ENCODE data around the gene GALNT2.

- TF ChIP-seq ZZZ3 (IDR thresholded peaks at IDR 0.05; ENCODE audit: control insufficient read depth, insufficient read length, low read depth) (no peak), CHD2 (IDR thresholded peaks at IDR 0.05; ENCODE audit: borderline replicate concordance, low read depth, low read length) (no peak), SPI1 (IDR thresholded peaks at IDR 0.05; ENCODE audit: borderline replicate concordance, insufficient read depth, low read depth, low read length) (no peak), HDAC2 (IDR thresholded peaks at IDR 0.05) (no peak), ZNF207 (IDR thresholded peaks at IDR 0.05; ENCODE audit: borderline replicate concordance) (no peak), POLR2A (IDR thresholded peaks at IDR 0.05; ENCODE audit: low read depth, low read length) (no peak), IKZF1 (conservative IDR thresholded peaks at IDR 0.05) (no peak), EGR1 (IDR thresholded peaks at IDR 0.05; ENCODE audit: borderline replicate concordance in 1 of 2, low read depth in 2 of 2, low read length in 2 of 2) (no peak), TBL1XR1 (IDR thresholded peaks at IDR 0.05; ENCODE audit: low read depth, low read length) (no peak)
- TF ChIP-seq, protein P1, sequence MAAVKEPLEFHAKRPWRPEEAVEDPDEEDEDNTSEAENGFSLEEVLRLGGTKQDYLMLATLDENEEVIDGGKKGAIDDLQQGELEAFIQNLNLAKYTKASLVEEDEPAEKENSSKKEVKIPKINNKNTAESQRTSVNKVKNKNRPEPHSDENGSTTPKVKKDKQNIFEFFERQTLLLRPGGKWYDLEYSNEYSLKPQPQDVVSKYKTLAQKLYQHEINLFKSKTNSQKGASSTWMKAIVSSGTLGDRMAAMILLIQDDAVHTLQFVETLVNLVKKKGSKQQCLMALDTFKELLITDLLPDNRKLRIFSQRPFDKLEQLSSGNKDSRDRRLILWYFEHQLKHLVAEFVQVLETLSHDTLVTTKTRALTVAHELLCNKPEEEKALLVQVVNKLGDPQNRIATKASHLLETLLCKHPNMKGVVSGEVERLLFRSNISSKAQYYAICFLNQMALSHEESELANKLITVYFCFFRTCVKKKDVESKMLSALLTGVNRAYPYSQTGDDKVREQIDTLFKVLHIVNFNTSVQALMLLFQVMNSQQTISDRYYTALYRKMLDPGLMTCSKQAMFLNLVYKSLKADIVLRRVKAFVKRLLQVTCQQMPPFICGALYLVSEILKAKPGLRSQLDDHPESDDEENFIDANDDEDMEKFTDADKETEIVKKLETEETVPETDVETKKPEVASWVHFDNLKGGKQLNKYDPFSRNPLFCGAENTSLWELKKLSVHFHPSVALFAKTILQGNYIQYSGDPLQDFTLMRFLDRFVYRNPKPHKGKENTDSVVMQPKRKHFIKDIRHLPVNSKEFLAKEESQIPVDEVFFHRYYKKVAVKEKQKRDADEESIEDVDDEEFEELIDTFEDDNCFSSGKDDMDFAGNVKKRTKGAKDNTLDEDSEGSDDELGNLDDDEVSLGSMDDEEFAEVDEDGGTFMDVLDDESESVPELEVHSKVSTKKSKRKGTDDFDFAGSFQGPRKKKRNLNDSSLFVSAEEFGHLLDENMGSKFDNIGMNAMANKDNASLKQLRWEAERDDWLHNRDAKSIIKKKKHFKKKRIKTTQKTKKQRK (IDR thresholded peaks at IDR 0.05; ENCODE audit: low read depth, low read length): no peak
- TF ChIP-seq, protein P2, sequence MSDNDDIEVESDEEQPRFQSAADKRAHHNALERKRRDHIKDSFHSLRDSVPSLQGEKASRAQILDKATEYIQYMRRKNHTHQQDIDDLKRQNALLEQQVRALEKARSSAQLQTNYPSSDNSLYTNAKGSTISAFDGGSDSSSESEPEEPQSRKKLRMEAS (IDR thresholded peaks at IDR 0.05; ENCODE audit: low read depth, low read length): no peak
- TF ChIP-seq, protein P3, sequence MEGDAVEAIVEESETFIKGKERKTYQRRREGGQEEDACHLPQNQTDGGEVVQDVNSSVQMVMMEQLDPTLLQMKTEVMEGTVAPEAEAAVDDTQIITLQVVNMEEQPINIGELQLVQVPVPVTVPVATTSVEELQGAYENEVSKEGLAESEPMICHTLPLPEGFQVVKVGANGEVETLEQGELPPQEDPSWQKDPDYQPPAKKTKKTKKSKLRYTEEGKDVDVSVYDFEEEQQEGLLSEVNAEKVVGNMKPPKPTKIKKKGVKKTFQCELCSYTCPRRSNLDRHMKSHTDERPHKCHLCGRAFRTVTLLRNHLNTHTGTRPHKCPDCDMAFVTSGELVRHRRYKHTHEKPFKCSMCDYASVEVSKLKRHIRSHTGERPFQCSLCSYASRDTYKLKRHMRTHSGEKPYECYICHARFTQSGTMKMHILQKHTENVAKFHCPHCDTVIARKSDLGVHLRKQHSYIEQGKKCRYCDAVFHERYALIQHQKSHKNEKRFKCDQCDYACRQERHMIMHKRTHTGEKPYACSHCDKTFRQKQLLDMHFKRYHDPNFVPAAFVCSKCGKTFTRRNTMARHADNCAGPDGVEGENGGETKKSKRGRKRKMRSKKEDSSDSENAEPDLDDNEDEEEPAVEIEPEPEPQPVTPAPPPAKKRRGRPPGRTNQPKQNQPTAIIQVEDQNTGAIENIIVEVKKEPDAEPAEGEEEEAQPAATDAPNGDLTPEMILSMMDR (IDR thresholded peaks at IDR 0.05 in 2 of 3, conservative IDR thresholded peaks at IDR 0.05 in 1 of 3; ENCODE audit: control insufficient read depth in 2 of 3, extremely low read depth in 1 of 3, insufficient read depth in 1 of 3, low read depth in 3 of 3, low read length in 3 of 3): no peak
These were observed 45.7 kb downstream of the GALNT2 start for GRCh38 chr1:230112782-230113181.
